HG03571 (cell line): ENCODE data around the gene SP110.
"Not testable (repeated sequence)": the region's sequence is repeated elsewhere in the genome, so short reads cannot be mapped to it uniquely, and the experiment has no call there.

ENCODE experiments used
- ATAC-seq: cut with Tn5 transposase; IDR thresholded peaks from one replicate; pipeline ENCODE4 v1.9.1; 2021; ENCODE audit not compliant: unreplicated experiment

Gene SP110

GRCh38 chr2:230219419-230220331, at the start of gene SP110:
Gene SP110, minus strand, starts transcription at chr2:230219984. Its CDS starts 3,057 bp downstream, at chr2:230216927.
- peak; percentile 73 for ATAC-seq

GRCh38 chr2:230268606-230269243, 48.9 kb upstream of the SP110 start:
- peak; percentile 56 for ATAC-seq

GRCh38 chr2:230267556-230267955, 47.8 kb upstream of the SP110 start:
- ATAC-seq: peak; percentile 70

DNA sequence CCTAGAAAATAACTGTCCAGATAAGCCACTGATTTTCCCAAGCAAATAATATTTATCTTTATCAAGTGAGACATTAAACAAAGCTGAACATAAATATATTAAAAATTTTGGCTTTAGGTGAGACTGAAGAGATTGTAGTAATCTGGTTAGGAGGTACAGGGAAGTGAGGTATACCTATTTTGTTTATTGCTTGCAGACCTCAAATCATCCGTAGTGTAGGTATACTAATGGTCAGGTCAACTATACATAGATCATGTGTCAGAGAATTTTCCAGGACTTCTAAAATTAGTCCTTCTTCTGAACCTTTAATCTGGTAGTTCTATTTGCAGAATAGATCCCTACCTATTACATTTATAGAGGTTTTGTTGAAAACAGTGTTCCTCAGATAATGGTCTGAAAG, 47.3 kb upstream of the SP110 start:
- no peak for ATAC-seq

GRCh38 chr2:230266638-230267037, 46.9 kb upstream of the SP110 start:
- no peak for ATAC-seq

DNA sequence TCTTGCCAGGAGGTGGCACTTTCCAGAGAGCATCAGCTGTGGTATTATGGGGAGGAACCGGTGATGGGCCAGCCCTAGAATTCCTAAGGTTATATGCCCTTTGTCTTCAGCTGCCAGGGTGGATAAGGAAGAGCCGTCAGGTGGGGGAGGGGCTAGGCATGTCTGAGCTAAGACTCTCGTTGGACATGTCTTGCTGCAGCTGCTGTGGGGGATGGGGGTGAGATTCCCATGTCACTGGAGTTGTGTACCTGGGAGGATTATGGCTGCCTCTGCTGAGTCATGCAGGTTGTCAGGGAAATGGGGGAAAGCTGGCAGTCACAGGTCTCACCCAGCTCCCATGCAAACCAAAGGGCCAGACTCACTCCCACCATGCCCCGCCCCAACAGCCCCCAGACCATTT, 45.2 kb upstream of the SP110 start:
- ATAC-seq: not testable (repeated sequence)

- ATAC-seq: no peak
Measured at GRCh38 chr2:230262246-230262645, 42.5 kb upstream of the SP110 start.

GRCh38 chr2:230258483-230258882, 38.7 kb upstream of the SP110 start:
- no peak for ATAC-seq

DNA sequence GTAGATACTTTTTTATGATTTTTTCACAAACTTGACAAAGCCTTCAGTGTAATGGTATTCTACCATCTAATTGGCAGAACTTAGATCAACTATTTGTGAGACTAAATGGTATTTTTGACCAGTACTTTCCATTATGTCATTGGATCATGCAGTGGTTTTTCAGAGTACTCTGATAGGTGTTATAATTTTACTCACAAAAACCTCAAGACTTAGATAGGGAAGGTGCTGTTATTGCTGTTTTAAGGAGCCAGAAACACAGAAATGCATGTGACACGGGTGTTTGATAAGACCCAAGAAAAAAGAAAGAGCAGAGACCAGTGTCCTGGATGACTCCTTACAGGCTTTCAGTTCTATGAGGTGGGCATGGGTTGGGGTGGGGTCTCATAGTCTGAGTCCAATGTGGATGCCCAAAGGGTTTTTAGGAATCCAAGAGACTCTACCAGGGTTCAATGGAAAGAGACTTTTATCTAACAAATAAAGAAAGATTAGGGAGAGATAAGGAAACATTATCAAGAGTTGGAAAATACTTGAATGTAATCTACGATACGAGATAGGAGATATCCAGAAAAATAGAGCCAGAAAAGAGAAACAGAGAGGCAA, 37.0 kb upstream of the SP110 start:
- no peak for ATAC-seq

DNA sequence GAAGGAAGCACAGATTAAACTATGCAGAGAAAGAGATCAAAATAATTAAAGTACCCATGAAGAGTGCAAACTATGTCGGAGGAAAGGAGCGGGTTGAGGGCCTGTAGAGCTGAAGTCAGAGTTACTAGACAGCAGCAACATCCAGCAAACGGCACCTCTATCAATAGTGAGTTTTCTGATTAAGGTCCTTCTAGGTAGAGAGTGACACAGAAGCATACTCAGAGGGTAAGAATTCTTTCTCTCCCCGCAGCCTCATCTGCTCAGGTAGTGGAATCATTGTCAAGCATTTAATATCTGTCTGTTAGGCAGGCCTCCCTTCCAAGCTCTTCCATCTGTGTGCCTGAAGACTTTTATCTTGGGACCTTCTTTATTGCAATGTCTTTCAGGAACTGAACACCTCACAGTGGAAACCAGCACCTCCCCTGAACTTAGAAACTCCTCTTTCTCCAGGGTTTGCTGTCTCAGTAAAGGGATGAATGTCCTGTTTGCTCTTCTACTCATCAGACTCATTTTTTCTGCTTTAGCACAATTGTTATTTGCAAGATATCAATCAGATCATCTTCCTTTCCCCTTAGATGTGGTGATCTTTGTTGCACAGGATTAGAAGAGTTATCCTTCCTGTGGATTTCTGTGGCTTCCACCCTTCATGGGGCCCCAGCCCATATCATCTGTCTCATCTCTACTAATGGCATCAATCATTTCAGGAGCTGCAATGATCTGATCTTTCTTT, 34.5 kb upstream of the SP110 start:
- ATAC-seq: no peak

DNA sequence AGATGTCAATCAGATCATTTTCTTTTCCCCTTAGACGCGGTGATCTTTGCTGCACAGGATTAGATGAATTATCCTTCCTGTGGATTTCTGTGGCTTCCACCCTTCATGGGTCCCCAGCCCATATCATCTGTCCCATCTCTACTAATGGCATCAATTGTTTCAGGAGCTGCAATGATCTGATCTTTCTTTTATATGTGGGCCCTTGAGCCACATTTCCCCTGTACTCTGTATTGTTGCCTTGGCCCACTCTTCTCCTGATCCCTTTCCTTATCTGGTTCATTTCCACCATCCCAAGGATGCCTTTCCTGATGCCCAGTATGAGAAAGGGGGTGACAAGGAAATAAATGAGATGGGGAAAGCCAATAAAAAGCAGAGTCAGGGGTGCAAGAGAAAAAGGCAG, 30.4 kb upstream of the SP110 start:
- ATAC-seq: no peak

DNA sequence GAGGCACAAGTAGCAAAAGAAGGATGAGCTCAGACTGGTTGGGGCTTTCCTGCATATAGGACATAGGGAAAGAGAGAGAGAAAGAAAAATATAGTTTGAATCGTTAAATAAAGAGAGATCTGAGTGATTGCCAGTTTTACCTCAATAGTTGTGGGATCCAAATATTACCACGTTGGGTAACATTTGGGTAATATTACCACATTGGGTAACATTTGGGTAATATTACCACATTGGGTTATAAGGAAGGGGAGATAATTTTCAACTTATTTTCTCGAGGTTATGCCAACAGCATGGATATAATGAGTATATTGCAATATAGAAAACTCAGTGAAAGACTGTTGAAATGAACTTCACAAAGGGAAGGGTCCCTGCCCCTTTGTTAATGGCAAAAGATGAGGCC, 26.4 kb upstream of the SP110 start:
- no peak for ATAC-seq

- no peak for ATAC-seq
Measured at GRCh38 chr2:230244211-230244610, 24.4 kb upstream of the SP110 start.

DNA sequence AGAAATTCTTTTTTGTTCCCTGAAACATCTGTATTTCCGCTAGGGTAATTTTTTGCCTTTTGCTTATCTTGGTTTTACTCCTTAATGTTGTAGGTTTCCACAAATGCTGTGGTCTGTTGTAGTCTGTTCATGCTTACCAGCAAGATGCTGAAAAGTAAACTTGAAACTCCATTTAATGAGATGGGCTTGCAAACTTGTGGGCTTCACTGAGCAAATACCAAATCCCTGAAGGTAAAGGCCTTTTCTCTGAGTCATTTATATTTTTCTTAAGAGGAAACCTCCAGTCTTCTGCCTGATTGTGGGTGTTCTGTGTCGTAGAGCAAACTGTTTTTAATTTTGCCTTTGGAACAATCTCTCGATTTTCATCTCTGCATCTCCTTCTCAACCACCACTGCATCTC, 15.1 kb upstream of the SP110 start:
- ATAC-seq: no peak

- peak; percentile 51 for ATAC-seq
Measured at GRCh38 chr2:230234122-230234722, 14.4 kb upstream of the SP110 start.

DNA sequence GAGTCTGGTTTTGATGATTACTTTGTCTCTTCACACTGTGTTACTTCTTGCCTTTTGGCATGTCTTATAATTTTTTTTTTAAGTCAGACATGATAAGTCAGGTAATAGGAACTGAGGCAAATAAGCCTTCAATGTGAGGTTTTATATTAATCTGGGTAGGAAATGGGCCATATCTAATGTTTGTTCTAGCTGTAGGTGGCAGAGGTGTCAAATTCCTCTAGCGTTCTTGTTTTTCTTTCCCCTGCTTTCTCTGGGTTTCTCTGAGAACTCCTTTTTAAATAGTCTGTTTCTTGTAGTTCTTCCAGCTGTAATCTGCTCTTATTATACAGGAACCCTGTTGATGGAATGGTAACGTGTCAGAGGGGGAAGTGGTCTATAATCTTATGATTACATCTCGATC, 11.5 kb upstream of the SP110 start:
- ATAC-seq: no peak

- no peak for ATAC-seq
Measured at GRCh38 chr2:230230496-230231200, 10.9 kb upstream of the SP110 start.

DNA sequence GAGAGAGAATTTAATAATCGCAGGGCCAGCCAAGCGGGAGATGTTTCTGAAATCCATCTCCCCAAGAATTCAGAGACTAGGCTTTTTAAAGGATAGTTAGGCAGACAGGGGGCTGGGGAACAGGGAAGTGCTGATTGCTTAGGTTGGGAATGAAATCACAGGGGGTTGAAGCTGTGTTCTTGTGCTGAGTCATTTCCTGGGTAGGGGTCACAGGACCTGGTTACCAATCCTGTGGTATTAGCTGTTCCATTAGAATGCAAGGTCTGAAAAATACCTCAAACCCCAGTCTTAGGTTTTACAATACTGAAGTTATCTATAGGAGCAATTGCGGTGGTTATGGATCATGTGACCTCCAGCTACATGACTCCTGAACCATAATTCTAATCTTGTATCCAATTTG, 10.3 kb upstream of the SP110 start:
- ATAC-seq: no peak

DNA sequence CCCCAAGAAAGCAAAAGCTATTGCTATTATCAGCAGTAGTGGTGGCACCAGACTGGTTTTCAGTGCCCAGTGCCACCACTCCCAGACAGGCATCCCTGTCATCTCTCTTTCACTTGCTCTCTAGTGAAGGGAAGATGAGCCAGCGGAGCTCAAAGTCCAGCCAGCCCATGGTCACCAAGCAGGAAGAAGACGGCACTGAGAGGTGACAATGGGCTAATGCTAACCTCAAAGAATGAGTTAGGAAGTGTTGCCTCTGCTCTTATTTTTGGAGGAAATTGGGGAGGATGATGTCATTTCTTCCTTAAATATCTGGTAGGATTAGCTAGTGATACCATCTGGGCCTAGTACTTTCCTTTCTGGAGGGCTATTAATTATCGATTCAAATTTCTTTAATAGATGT, 7.4 kb upstream of the SP110 start:
- ATAC-seq: no peak

DNA sequence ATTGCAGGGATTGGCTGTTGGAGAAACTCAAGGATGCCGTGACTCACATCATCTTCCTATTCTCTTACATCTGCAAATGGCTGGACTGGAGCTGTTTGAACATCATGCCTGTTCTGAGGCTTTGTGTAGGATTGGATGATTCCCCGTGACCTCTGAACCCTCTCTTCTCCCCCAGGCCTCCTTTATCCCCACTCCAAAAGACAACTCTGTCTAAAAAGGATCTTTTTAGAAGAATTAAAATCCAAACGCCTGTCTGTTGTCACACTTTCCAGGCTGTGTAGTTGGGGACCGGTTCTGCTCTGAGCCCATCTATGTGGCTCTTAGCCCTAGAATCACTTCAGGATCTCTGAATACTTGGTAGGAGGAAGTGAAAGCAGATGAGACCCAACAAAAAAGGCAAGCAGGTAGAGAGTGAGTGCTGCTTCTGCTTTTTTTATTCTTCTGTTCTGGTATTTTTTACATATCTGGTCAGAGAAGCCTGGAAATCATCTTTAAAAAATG, 6.3 kb upstream of the SP110 start:
- ATAC-seq: peak; percentile 64
